Astrocyte of the cerebellum (primary cell): ENCODE data around the gene PTPRQ.

Source experiments
- DNase-seq: peaks from one replicate; pipeline ENCODE4 v3.0.0-alpha.2; 2011; ENCODE audit warnings: low read depth
- H3K4me3 ChIP-seq: 2 replicates; pipeline ENCODE4 v1.5.1; 2011; ENCODE audit warnings: mild to moderate bottlenecking, low read depth, low read length, moderate library complexity
- CTCF ChIP-seq: IDR thresholded peaks from 2 replicates; pipeline ENCODE4 v1.5.1; 2012; ENCODE audit warnings: low read length, low read depth, moderate library complexity, mild to moderate bottlenecking; ENCODE audit errors: missing control alignments
- in situ Hi-C: cut with HindIII; loops from 2 replicates; pipeline ENCODE4 v1.10.0; 2017; ENCODE audit warnings: low sequenced_read_pairs

PTPRQ gene, protein sequence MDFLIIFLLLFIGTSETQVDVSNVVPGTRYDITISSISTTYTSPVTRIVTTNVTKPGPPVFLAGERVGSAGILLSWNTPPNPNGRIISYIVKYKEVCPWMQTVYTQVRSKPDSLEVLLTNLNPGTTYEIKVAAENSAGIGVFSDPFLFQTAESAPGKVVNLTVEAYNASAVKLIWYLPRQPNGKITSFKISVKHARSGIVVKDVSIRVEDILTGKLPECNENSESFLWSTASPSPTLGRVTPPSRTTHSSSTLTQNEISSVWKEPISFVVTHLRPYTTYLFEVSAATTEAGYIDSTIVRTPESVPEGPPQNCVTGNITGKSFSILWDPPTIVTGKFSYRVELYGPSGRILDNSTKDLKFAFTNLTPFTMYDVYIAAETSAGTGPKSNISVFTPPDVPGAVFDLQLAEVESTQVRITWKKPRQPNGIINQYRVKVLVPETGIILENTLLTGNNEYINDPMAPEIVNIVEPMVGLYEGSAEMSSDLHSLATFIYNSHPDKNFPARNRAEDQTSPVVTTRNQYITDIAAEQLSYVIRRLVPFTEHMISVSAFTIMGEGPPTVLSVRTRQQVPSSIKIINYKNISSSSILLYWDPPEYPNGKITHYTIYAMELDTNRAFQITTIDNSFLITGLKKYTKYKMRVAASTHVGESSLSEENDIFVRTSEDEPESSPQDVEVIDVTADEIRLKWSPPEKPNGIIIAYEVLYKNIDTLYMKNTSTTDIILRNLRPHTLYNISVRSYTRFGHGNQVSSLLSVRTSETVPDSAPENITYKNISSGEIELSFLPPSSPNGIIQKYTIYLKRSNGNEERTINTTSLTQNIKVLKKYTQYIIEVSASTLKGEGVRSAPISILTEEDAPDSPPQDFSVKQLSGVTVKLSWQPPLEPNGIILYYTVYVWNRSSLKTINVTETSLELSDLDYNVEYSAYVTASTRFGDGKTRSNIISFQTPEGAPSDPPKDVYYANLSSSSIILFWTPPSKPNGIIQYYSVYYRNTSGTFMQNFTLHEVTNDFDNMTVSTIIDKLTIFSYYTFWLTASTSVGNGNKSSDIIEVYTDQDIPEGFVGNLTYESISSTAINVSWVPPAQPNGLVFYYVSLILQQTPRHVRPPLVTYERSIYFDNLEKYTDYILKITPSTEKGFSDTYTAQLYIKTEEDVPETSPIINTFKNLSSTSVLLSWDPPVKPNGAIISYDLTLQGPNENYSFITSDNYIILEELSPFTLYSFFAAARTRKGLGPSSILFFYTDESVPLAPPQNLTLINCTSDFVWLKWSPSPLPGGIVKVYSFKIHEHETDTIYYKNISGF (N-terminal part only)

GRCh38 chr12:80443974-80444666, at the start of gene PTPRQ:
PTPRQ (plus strand) TSS chr12:80444235; CDS start chr12:80444346, 111 bp downstream.
- H3K4me3 ChIP-seq = no peak within 1 kb of the TSS
- DNase-seq = no peak
- in situ Hi-C loops = no loop called here
- TF ChIP-seq CTCF = no peak

DNA sequence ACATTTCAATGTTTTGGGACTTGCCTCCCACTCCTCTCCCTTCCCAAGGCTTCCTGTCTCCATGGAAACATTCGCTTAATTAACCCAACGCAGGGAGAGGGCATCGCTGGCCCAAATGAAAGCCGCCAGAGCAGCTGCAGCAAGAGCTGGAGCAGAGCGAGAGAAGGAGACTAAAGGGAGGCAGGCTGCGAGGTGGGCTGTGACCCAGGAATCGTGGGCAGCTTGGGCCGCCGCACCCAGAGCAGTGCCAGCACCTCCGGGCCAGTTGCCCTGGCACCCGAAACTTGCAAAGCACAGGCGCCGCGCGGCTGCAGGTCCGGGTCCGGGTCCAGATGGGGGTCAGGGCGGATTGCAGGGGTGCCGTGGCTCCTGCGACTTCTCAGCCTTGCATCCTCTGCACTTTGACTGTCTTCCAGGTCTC, 43.5 kb upstream of the PTPRQ start:
- TF ChIP-seq CTCF = no peak
- peak overlapping the region; percentile 50 for H3K4me3 ChIP-seq
- DNase-seq = no peak
- in situ Hi-C loops = no loop called here

DNA sequence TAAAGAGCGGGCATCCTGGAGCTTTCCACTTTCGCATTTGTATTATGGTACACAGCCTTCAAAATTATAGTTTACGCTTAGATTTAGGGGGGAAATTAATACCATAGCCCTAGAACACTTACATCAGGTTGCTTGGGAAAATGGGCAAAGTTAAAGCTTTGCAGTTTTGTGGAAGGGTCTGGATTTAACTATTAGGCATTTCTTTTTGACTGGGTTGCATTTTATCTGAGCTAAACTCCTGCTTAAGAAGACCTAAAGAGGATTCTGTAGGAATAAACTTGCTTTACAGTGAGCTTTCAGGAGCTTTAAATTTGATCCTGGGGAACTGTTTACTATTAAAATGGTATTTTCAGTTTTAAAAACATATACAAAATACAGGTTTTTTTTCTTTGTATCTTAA, 42.8 kb upstream of the PTPRQ start:
- no peak for TF ChIP-seq CTCF
- no peak for DNase-seq
- peak overlapping the region; percentile 50 for H3K4me3 ChIP-seq
- in situ Hi-C loops = no loop called here

DNA sequence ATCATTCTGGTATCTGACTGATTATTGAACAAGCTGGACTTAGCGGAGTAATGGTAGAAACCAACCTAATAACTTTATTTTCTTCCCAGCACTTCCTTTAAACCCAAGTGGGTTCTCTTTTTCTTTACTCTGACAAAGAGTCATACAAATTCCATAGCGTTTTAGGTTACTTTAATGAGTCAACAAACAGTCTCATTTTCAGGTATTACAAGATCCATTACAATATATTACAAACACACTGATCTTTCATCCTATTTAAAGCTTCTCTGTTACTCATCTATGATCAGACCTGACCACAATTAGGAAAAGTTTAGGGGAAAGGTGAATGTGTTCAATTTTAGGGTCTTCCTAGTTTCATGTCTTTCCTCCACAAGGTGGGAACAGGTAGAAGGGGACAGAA, 39.4 kb upstream of the PTPRQ start:
- no peak for DNase-seq
- no peak for TF ChIP-seq CTCF
- H3K4me3 ChIP-seq = no peak overlapping the region
- in situ Hi-C loops = no loop called here

GRCh38 chr12:80406253-80406652, 37.8 kb upstream of the PTPRQ start:
- no peak for DNase-seq
- in situ Hi-C loops = no loop called here

More at GRCh38 chr12:80406253-80406652, 37.8 kb upstream of the PTPRQ start:
- H3K4me3 ChIP-seq = no peak overlapping the region
- no peak for TF ChIP-seq CTCF
